Measurements from ENCODE around the gene OPRD1.
"Not testable (repeated sequence)": the region's sequence is repeated elsewhere in the genome, so short reads cannot be mapped to it uniquely, and the experiment has no call there.

OPRD1 gene

DNA sequence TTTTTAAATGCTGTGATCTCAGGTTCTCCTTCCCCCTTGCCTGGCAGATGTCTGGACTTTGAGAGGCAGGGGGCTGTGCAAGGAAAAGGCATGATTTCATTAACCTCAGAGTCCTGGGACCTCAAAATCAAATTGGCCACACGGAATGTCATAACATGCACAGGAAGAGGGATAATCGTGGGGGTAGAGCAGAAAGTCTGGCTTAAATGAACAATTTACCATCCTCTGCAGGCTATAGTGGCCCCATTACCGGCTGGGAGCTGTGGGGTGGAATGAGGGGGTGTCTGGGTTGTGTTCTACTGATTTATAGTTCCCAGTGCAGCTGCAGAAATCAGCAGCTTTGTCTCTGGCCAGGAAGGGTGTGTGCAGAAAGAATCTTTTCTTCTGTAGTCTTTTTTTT lies 10.8 kb downstream of the OPRD1 start:
- no peak overlapping the region for H3K4me3 ChIP-seq
- TF ChIP-seq, protein P1, sequence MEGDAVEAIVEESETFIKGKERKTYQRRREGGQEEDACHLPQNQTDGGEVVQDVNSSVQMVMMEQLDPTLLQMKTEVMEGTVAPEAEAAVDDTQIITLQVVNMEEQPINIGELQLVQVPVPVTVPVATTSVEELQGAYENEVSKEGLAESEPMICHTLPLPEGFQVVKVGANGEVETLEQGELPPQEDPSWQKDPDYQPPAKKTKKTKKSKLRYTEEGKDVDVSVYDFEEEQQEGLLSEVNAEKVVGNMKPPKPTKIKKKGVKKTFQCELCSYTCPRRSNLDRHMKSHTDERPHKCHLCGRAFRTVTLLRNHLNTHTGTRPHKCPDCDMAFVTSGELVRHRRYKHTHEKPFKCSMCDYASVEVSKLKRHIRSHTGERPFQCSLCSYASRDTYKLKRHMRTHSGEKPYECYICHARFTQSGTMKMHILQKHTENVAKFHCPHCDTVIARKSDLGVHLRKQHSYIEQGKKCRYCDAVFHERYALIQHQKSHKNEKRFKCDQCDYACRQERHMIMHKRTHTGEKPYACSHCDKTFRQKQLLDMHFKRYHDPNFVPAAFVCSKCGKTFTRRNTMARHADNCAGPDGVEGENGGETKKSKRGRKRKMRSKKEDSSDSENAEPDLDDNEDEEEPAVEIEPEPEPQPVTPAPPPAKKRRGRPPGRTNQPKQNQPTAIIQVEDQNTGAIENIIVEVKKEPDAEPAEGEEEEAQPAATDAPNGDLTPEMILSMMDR (IDR thresholded peaks at IDR 0.05) = no peak

GRCh38 chr1:28824061-28824460 lies 12.1 kb downstream of the OPRD1 start:
- peaks cover 0 to 22% of the 10 kb centered on the region in 2 donors for H3K27me3 ChIP-seq
- H3K4me1 ChIP-seq; DNase-seq; H3K36me3 ChIP-seq; H3K27ac ChIP-seq; H3K9me3 ChIP-seq; intact Hi-C loops (cut with DNase I; ENCODE audit: low total_unique reads); H3K4me3 ChIP-seq: not testable (repeated sequence)

More for the DNA sequence above, 10.8 kb downstream of the OPRD1 start:
- Histone ChIP-seq H3K4me1 (no peaks in the 10 kb centered on the region), H3K9me3 (no peaks in the 10 kb centered on the region), H3K36me3 (no peaks in the 10 kb centered on the region), H3K27me3 (peaks cover 0 to 34% of the 10 kb centered on the region in 2 donors), H3K27ac (no peak overlapping the region)
- DNase-seq = no peak
- intact Hi-C loops (cut with DNase I; ENCODE audit: low total_unique reads) = no loop called here

DNA sequence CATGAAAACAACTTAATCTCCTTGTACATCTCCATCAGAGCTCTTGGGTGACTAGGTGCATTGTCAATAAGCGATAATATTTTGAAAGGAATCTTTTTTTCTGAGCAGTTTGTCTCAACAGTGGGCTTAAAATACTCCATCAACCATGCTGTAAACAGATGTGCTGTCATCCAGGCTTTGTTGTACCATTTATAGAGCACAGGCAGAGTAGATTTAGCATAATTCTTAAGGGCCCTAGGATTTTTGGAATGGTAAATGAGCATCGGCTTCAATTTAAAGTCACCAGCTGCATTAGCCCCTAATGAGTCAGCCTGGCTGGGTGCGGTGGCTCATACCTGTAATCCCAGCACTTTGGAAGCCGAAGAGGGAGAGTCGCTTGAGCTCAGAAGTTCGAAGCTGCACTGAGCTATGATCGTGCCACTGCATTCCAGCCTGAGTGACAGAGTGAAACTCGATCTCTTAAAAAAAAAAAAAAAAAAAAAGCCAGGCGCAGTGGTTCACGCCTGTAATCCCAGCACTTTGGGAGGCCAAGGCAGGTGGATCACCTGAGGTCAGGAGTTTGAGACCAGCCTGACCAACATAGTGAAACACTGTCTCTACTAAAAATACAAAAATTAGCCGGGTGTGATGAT lies 16.4 kb downstream of the OPRD1 start:
- intact Hi-C loops (cut with DNase I; ENCODE audit: low total_unique reads); H3K4me3 ChIP-seq; DNase-seq; H3K9me3 ChIP-seq; H3K27ac ChIP-seq; H3K36me3 ChIP-seq; H3K4me1 ChIP-seq: not testable (repeated sequence)
- peaks cover 0 to 16% of the 10 kb centered on the region in 2 donors for H3K27me3 ChIP-seq

DNA sequence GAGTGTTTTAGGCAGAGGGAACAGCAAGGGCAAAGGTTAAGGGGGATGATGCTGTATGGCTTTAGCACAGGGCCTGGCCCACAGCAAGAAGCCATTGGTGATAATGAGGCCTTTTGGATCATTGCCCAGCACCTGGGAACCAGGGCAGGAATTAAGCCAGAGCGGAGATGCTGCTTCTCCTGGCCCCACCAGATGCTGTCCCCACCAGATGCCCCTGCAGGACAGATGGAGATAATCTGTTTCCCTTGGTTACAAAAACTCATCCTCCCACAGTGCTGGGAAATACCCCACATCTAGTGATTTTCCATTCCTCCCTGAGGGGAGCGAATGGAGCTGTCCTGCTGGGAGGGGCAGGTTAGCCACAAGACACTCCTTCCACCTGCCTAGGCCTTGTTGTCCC lies 18.8 kb downstream of the OPRD1 start:
- Histone ChIP-seq H3K36me3 (no peaks in the 10 kb centered on the region), H3K9me3 (no peaks in the 10 kb centered on the region), H3K4me3 (no peak overlapping the region), H3K27ac (no peak overlapping the region), H3K4me1 (no peaks in the 10 kb centered on the region), H3K27me3 (peaks cover 0 to 6% of the 10 kb centered on the region in 2 donors)
- no peak for DNase-seq
- TF ChIP-seq, protein P1 (IDR thresholded peaks at IDR 0.05) = no peak
- intact Hi-C loops (cut with DNase I; ENCODE audit: low total_unique reads) = no loop called here

DNA sequence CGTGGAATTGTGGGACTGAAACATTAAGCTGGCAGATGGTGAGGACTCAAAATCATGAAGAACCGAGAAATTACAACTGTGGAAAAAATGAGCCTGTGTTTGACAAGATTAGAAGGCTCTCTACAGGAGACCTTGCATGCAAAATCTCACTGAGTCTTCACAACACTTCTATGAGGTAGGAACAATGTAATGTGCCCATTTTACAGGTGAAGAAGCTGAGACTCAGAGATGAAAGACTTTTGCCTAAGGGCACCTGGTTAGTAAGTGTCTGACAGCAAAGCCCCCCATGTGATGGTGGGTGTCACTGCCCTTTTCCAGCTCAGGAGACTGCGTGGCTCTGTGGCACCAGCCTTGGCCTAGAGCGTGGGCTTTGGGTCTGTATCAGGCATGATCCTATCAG lies 21.0 kb downstream of the OPRD1 start:
- H3K9me3 ChIP-seq = no peaks in the 10 kb centered on the region
- intact Hi-C loops (cut with DNase I; ENCODE audit: low total_unique reads) = no loop called here
- DNase-seq = no peak
- no peak overlapping the region for H3K4me3 ChIP-seq
- H3K27me3 ChIP-seq = peaks cover 0 to 15% of the 10 kb centered on the region in 2 donors
- H3K27ac ChIP-seq = no peak overlapping the region
- TF ChIP-seq, protein P1 (IDR thresholded peaks at IDR 0.05) = no peak
- H3K36me3 ChIP-seq = no peaks in the 10 kb centered on the region
- H3K4me1 ChIP-seq = no peaks in the 10 kb centered on the region

- TF ChIP-seq, protein P1 (IDR thresholded peaks at IDR 0.05) = no peak
- Histone ChIP-seq H3K4me1 (no peaks in the 10 kb centered on the region), H3K27ac (no peak overlapping the region), H3K4me3 (no peak overlapping the region), H3K27me3 (peaks cover 0 to 15% of the 10 kb centered on the region in 2 donors), H3K36me3 (no peaks in the 10 kb centered on the region), H3K9me3 (no peaks in the 10 kb centered on the region)
- no peak for DNase-seq
- intact Hi-C loops (cut with DNase I; ENCODE audit: low total_unique reads) = no loop called here
These were observed 21.4 kb downstream of the OPRD1 start for GRCh38 chr1:28833381-28833780.

- intact Hi-C loops (cut with DNase I; ENCODE audit: low total_unique reads) = no loop called here
- Histone ChIP-seq H3K4me3 (no peak overlapping the region), H3K27ac (no peak overlapping the region), H3K4me1 (no peaks in the 10 kb centered on the region), H3K36me3 (no peaks in the 10 kb centered on the region), H3K27me3 (peaks cover 0 to 11% of the 10 kb centered on the region in 2 donors), H3K9me3 (no peaks in the 10 kb centered on the region)
- TF ChIP-seq, protein P1 (IDR thresholded peaks at IDR 0.05) = no peak
- no peak for DNase-seq
These were observed 23.3 kb downstream of the OPRD1 start for GRCh38 chr1:28835237-28835650.
